Measurements from ENCODE around the gene RAD9A. TPM values are rescaled to one million over a fixed set of nuclear protein-coding genes. Genes with fewer than 3 reads are reported as not detected.

RAD9A gene
- total and polyA plus RNA-seq, 2 experiments from 2014 or later: 13.9 to 17.0 TPM

DNA sequence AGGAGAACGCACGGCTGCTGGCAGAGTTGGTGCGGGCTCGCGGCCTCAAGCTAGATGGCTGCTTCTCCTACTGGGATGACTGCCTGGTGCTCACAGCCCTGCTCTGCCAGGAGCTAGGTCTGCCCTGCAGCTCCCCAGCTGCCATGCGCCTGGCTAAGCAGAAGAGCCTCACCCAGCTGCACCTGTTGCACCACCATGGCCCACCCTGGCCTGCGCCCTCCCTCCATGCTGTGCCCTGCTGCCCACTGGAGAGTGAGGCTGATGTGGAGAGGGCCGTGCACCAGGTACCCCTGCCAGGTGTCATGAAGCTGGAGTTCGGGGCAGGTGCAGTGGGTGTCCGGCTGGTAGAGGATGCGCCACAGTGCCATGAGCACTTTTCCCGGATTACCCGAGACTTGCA lies 31.7 kb downstream of the RAD9A start:
- Histone ChIP-seq H3K27me3 (ENCODE audit: insufficient read depth) (0 out of 2 replicates have a peak, but pooled peaks cover 5% of the 10 kb centered on the region), H3K4me2 (no peak overlapping the region), H2AFZ (no peak overlapping the region), H3K27ac (ENCODE audit: low read depth) (no peak overlapping the region), H3K4me3 (no peak overlapping the region), H3K36me3 (ENCODE audit: insufficient read depth) (no peaks in the 10 kb centered on the region), H4K20me1 (replicated peaks; ENCODE audit: insufficient read depth) (no peaks in the 10 kb centered on the region), H3K4me1 (ENCODE audit: insufficient read depth) (0 out of 2 replicates have a peak, but pooled peaks cover 6% of the 10 kb centered on the region), H3K9me2 (ENCODE audit: insufficient read depth) (no peaks in the 10 kb centered on the region), H3K79me2 (replicated peaks; ENCODE audit: insufficient read depth) (peaks cover under 1% of the 10 kb centered on the region; the same call in 1 of the 2 replicates), H3F3A (replicated peaks; ENCODE audit: low read depth) (peaks cover 8% of the 10 kb centered on the region; the same call in 1 of the 2 replicates)
- DNase-seq (ENCODE audit: low spot score) (no peak), ATAC-seq (no peak)
- Mint-ChIP-seq H3K27ac (no peak overlapping the region), H3K4me3 (no peak overlapping the region), H3K4me1 (peaks cover 9% of the 10 kb centered on the region; the same call in 2 of the 3 replicates), H3K9me3 (no peaks in the 10 kb centered on the region; the same call in 2 of the 3 replicates), H3K27me3 (ENCODE audit: insufficient read depth, low read depth, poor library complexity) (peaks cover 31% of the 10 kb centered on the region), H3K36me3 (ENCODE audit: low read depth) (no peaks in the 10 kb centered on the region)
- TF ChIP-seq, protein P1, sequence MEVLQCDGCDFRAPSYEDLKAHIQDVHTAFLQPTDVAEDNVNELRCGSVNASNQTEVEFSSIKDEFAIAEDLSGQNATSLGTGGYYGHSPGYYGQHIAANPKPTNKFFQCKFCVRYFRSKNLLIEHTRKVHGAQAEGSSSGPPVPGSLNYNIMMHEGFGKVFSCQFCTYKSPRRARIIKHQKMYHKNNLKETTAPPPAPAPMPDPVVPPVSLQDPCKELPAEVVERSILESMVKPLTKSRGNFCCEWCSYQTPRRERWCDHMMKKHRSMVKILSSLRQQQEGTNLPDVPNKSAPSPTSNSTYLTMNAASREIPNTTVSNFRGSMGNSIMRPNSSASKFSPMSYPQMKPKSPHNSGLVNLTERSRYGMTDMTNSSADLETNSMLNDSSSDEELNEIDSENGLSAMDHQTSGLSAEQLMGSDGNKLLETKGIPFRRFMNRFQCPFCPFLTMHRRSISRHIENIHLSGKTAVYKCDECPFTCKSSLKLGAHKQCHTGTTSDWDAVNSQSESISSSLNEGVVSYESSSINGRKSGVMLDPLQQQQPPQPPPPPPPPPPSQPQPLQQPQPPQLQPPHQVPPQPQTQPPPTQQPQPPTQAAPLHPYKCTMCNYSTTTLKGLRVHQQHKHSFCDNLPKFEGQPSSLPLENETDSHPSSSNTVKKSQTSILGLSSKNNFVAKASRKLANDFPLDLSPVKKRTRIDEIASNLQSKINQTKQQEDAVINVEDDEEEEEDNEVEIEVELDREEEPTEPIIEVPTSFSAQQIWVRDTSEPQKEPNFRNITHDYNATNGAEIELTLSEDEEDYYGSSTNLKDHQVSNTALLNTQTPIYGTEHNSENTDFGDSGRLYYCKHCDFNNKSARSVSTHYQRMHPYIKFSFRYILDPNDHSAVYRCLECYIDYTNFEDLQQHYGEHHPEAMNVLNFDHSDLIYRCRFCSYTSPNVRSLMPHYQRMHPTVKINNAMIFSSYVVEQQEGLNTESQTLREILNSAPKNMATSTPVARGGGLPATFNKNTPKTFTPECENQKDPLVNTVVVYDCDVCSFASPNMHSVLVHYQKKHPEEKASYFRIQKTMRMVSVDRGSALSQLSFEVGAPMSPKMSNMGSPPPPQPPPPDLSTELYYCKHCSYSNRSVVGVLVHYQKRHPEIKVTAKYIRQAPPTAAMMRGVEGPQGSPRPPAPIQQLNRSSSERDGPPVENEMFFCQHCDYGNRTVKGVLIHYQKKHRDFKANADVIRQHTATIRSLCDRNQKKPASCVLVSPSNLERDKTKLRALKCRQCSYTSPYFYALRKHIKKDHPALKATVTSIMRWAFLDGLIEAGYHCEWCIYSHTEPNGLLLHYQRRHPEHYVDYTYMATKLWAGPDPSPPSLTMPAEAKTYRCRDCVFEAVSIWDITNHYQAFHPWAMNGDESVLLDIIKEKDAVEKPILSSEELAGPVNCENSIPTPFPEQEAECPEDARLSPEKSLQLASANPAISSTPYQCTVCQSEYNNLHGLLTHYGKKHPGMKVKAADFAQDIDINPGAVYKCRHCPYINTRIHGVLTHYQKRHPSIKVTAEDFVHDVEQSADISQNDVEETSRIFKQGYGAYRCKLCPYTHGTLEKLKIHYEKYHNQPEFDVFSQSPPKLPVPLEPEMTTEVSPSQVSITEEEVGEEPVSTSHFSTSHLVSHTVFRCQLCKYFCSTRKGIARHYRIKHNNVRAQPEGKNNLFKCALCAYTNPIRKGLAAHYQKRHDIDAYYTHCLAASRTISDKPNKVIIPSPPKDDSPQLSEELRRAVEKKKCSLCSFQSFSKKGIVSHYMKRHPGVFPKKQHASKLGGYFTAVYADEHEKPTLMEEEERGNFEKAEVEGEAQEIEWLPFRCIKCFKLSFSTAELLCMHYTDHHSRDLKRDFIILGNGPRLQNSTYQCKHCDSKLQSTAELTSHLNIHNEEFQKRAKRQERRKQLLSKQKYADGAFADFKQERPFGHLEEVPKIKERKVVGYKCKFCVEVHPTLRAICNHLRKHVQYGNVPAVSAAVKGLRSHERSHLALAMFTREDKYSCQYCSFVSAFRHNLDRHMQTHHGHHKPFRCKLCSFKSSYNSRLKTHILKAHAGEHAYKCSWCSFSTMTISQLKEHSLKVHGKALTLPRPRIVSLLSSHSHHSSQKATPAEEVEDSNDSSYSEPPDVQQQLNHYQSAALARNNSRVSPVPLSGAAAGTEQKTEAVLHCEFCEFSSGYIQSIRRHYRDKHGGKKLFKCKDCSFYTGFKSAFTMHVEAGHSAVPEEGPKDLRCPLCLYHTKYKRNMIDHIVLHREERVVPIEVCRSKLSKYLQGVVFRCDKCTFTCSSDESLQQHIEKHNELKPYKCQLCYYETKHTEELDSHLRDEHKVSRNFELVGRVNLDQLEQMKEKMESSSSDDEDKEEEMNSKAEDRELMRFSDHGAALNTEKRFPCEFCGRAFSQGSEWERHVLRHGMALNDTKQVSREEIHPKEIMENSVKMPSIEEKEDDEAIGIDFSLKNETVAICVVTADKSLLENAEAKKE (CRISPR knock-in tag; IDR thresholded peaks at IDR 0.05): no peak
- TF ChIP-seq ZNF331 (CRISPR knock-in tag; IDR thresholded peaks at IDR 0.05; ENCODE audit: low read depth): no peak
- TF ChIP-seq JUNB (IDR thresholded peaks at IDR 0.05; ENCODE audit: unreplicated experiment): no peak
- TF ChIP-seq ETS1 (IDR thresholded peaks at IDR 0.05): no peak
- TF ChIP-seq STAT1 (IDR thresholded peaks at IDR 0.05; ENCODE audit: unreplicated experiment): no peak
- no peak for TF ChIP-seq EZH2phosphoT487 (IDR thresholded peaks at IDR 0.05; ENCODE audit: unreplicated experiment)
- TF ChIP-seq CTCF (conservative IDR thresholded peaks at IDR 0.05; ENCODE audit: low read depth in 2 of 2): no peak
- no peak for TF ChIP-seq ZNF114 (CRISPR knock-in tag; IDR thresholded peaks at IDR 0.05)

Measured in GM23338 (cell line).